K562 (cell line): Measurements from ENCODE around the gene MAU2.

Experiments used
- CTCF ChIP-seq, 3 experiments: IDR thresholded peaks in 2 of 3; conservative IDR thresholded peaks in 1 of 3; 2 replicates each; pipeline ENCODE4 v1.5.1; 2011 to 2012; ENCODE audit warnings: low read length in 3 of 3, mild to moderate bottlenecking in 3 of 3, control low read depth in 2 of 3, improper control_type of control experiment in 1 of 3, inconsistent platforms in 1 of 3, low read depth in 1 of 3, mixed read lengths in 1 of 3, moderate library complexity in 1 of 3; ENCODE audit not compliant: insufficient read depth in 2 of 3
- EGR1 ChIP-seq: fragments of 450-650 bp; conservative IDR thresholded peaks from 2 replicates; pipeline ENCODE4 v1.6.1; 2017; ENCODE audit warnings: mild to moderate bottlenecking
- NR3C1 ChIP-seq: sonication (generic); formaldehyde crosslinking; IDR thresholded peaks from 2 replicates; pipeline ENCODE4 v1.8.1; 2022; ENCODE audit warnings: missing genetic modification reagents
- POLR2AphosphoS5 ChIP-seq: IDR thresholded peaks from 2 replicates; pipeline ENCODE4 v1.6.1; 2011; ENCODE audit warnings: mild to moderate bottlenecking, low read depth, low read length, moderate library complexity; ENCODE audit not compliant: control insufficient read depth, insufficient read depth

GRCh38 chr19:19335408-19336158 is 15.0 kb downstream of the MAU2 start:
- TF ChIP-seq POLR2AphosphoS5, result no peak
- TF ChIP-seq CTCF (IDR thresholded peaks at IDR 0.05 in 2 of 3, conservative IDR thresholded peaks at IDR 0.05 in 1 of 3; ENCODE audit: insufficient read depth in 2 of 3, low read depth in 1 of 3, low read length in 3 of 3), result no peak
- TF ChIP-seq NR3C1 (CRISPR knock-in tag), result no peak
- no peak for TF ChIP-seq EGR1
